HEK293 (cell line): ENCODE measurements around the gene MACROH2A2.

Source experiments
- CTCF ChIA-PET: fragments of 350-600 bp; formaldehyde crosslinking; extraction: SDS; loops from one replicate; lab custom pipeline; 2021; ENCODE audit warnings: antibody characterized with exemption; lab: Yijun Ruan, JAX
- POLR2A ChIA-PET: fragments of 300-600 bp; formaldehyde crosslinking; extraction: SDS; loops from one replicate; lab custom pipeline; 2020; ENCODE audit warnings: antibody characterized with exemption, inconsistent platforms; lab: Yijun Ruan, JAX
- H3K27ac ChIP-seq: fragments of 200-500 bp; sonication (Bioruptor generic); 2 replicates; pipeline ENCODE4 v1.5.1; 2014; ENCODE audit warnings: low read depth, low read length, control low read depth, inconsistent platforms; ENCODE audit errors: extremely low read depth
- H3K36me3 ChIP-seq, 2 experiments: fragments of 200-500 bp in 1 of 2; sonication (Bioruptor generic) in 1 of 2; 1 replicate in 1 of 2; 2 replicates in 1 of 2; pipeline ENCODE4 v1.5.1; 2014 to 2017; ENCODE audit warnings: inconsistent platforms in 2 of 2, low read length in 2 of 2; ENCODE audit not compliant: control insufficient read depth in 2 of 2, insufficient read depth in 1 of 2
- H3K4me1 ChIP-seq: fragments of 200-500 bp; sonication (Bioruptor generic); 2 replicates; pipeline ENCODE4 v1.5.1; 2014; ENCODE audit warnings: mild to moderate bottlenecking, low read length, inconsistent platforms; ENCODE audit not compliant: control insufficient read depth, insufficient read depth
- H3K4me3 ChIP-seq: 2 replicates; pipeline ENCODE4 v1.5.1; 2011; ENCODE audit warnings: low read depth, mild to moderate bottlenecking, control low read depth, low read length, moderate library complexity
- H3K9me3 ChIP-seq: fragments of 200-500 bp; sonication (Bioruptor generic); 2 replicates; pipeline ENCODE4 v1.5.1; 2014; ENCODE audit warnings: low read depth, low read length, inconsistent platforms; ENCODE audit not compliant: control insufficient read depth, insufficient read depth
- KLF1 ChIP-seq: fragments of 450-650 bp; formaldehyde crosslinking; IDR thresholded peaks from 2 replicates; pipeline ENCODE4 v1.5.1; 2016; ENCODE audit warnings: missing biosample characterization, missing genetic modification characterization
- KLF10 ChIP-seq: fragments of 450-650 bp; IDR thresholded peaks from 2 replicates; pipeline ENCODE4 v1.5.1; 2018; ENCODE audit warnings: missing biosample characterization, mild to moderate bottlenecking, missing genetic modification characterization
- KLF9 ChIP-seq: fragments of 450-650 bp; formaldehyde crosslinking; IDR thresholded peaks from 2 replicates; pipeline ENCODE4 v1.5.1; 2016; ENCODE audit warnings: missing biosample characterization, missing genetic modification characterization, low read depth
- PRDM1 ChIP-seq: fragments of 450-650 bp; formaldehyde crosslinking; IDR thresholded peaks from 2 replicates; pipeline ENCODE4; 2016; ENCODE audit warnings: missing biosample characterization, missing genetic modification characterization
- TRIM28 ChIP-seq: IDR thresholded peaks from 2 replicates; pipeline ENCODE4 v1.6.1; 2011; ENCODE audit warnings: low read length, control low read depth, borderline replicate concordance
- ZFP69B ChIP-seq: fragments of 450-650 bp; formaldehyde crosslinking; IDR thresholded peaks from 2 replicates; pipeline ENCODE4 v1.5.1; 2016; ENCODE audit warnings: missing biosample characterization, missing genetic modification characterization
- ZNF155 ChIP-seq: fragments of 450-650 bp; formaldehyde crosslinking; IDR thresholded peaks from 2 replicates; pipeline ENCODE4 v1.5.1; 2016; ENCODE audit warnings: missing biosample characterization, missing genetic modification characterization
- ZNF341 ChIP-seq: fragments of 450-650 bp; formaldehyde crosslinking; IDR thresholded peaks from 2 replicates; pipeline ENCODE4; 2016; ENCODE audit warnings: low read depth, missing biosample characterization, missing genetic modification characterization
- ZNF366 ChIP-seq: fragments of 450-650 bp; formaldehyde crosslinking; conservative IDR thresholded peaks from 2 replicates; pipeline ENCODE4 v1.5.1; 2016; ENCODE audit warnings: missing biosample characterization, missing genetic modification characterization
- ZNF521 ChIP-seq: fragments of 450-650 bp; formaldehyde crosslinking; IDR thresholded peaks from 2 replicates; pipeline ENCODE4 v1.5.1; 2017; ENCODE audit warnings: missing biosample characterization, mild to moderate bottlenecking, missing genetic modification characterization
- ZNF623 ChIP-seq: fragments of 450-650 bp; formaldehyde crosslinking; IDR thresholded peaks from 2 replicates; pipeline ENCODE4 v1.5.1; 2016; ENCODE audit warnings: missing biosample characterization, missing genetic modification characterization
- ZNF654 ChIP-seq: fragments of 450-650 bp; formaldehyde crosslinking; IDR thresholded peaks from 2 replicates; pipeline ENCODE4 v1.5.1; 2016; ENCODE audit warnings: low read depth, missing biosample characterization, missing genetic modification characterization
- ZNF658 ChIP-seq: fragments of 450-650 bp; formaldehyde crosslinking; IDR thresholded peaks from 2 replicates; pipeline ENCODE4; 2016; ENCODE audit warnings: missing biosample characterization, missing genetic modification characterization
- ZNF76 ChIP-seq: fragments of 450-650 bp; formaldehyde crosslinking; IDR thresholded peaks from 2 replicates; pipeline ENCODE4; 2016; ENCODE audit warnings: low read depth, missing biosample characterization, missing genetic modification characterization, borderline replicate concordance
- ZNF791 ChIP-seq: fragments of 450-650 bp; formaldehyde crosslinking; IDR thresholded peaks from 2 replicates; pipeline ENCODE4 v1.5.1; 2016; ENCODE audit warnings: missing biosample characterization, missing genetic modification characterization
- TF ChIP-seq, protein P1 (sequence below): fragments of 450-650 bp; formaldehyde crosslinking; optimal IDR thresholded peaks from 2 replicates; pipeline ENCODE3; 2016; ENCODE audit warnings: missing biosample characterization, mild to moderate bottlenecking, missing genetic modification characterization
- TF ChIP-seq, protein P2 (sequence below): fragments of 450-650 bp; formaldehyde crosslinking; IDR thresholded peaks from 2 replicates; pipeline ENCODE4 v1.5.1; 2017; ENCODE audit warnings: missing biosample characterization, missing genetic modification characterization
- TF ChIP-seq, protein P3 (sequence below): fragments of 450-650 bp; formaldehyde crosslinking; IDR thresholded peaks from 2 replicates; pipeline ENCODE4 v1.5.1; 2016; ENCODE audit warnings: missing biosample characterization, missing genetic modification characterization
- TF ChIP-seq, protein P4 (sequence below): fragments of 450-650 bp; formaldehyde crosslinking; IDR thresholded peaks from 2 replicates; pipeline ENCODE4 v1.5.1; 2016; ENCODE audit warnings: missing biosample characterization, missing genetic modification characterization

The MACROH2A2 gene

DNA sequence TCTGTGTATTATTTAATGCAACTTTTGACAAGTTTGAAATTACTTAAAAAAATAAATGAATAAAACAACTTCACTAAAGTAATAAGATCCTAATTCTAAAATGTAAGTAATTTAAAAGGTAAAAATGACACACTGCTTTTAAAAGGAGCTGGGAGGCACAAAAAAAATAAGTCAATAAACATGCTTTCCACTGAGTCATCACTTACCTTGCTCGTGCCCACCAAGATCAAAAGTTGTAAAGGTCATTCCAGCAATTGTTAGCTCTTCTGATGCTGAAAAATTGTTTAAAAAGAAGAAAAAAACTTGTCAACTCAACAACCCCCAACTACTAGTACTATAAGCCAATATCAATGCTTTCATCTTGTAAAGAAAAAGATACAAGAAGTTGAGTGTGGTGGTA lies 108.2 kb downstream of the MACROH2A2 start:
- Histone ChIP-seq H3K9me3 (no peaks in the 10 kb centered on the region), H3K36me3 (peaks cover 32 to 78% of the 10 kb centered on the region in 2 experiments), H3K4me3 (no peak overlapping the region), H3K27ac (no peak overlapping the region), H3K4me1 (peaks cover 3% of the 10 kb centered on the region; the same call in 1 of the 2 replicates)
- POLR2A ChIA-PET = interaction anchor here (1.0 to 1.7 kb wide), 2 partner anchors 10 to 14 kb away, joined by 4 to 7 read pairs; partner anchors contain the start of genes SAR1A and TYSND1
- CTCF ChIA-PET = interaction anchor here (0.5 to 1.8 kb wide), 3 partner anchors 14 to 893 kb away, joined by 3 to 6 read pairs (median 3); partner anchors contain the start of gene TYSND1
- TF ChIP-seq, protein P1, sequence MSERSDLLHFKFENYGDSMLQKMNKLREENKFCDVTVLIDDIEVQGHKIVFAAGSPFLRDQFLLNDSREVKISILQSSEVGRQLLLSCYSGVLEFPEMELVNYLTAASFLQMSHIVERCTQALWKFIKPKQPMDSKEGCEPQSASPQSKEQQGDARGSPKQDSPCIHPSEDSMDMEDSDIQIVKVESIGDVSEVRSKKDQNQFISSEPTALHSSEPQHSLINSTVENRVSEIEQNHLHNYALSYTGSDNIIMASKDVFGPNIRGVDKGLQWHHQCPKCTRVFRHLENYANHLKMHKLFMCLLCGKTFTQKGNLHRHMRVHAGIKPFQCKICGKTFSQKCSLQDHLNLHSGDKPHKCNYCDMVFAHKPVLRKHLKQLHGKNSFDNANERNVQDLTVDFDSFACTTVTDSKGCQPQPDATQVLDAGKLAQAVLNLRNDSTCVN = no peak
- TF ChIP-seq, protein P2, sequence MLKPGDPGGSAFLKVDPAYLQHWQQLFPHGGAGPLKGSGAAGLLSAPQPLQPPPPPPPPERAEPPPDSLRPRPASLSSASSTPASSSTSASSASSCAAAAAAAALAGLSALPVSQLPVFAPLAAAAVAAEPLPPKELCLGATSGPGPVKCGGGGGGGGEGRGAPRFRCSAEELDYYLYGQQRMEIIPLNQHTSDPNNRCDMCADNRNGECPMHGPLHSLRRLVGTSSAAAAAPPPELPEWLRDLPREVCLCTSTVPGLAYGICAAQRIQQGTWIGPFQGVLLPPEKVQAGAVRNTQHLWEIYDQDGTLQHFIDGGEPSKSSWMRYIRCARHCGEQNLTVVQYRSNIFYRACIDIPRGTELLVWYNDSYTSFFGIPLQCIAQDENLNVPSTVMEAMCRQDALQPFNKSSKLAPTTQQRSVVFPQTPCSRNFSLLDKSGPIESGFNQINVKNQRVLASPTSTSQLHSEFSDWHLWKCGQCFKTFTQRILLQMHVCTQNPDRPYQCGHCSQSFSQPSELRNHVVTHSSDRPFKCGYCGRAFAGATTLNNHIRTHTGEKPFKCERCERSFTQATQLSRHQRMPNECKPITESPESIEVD = no peak
- TF ChIP-seq ZNF654 (tag by site-specific recombination) = no peak
- TF ChIP-seq ZNF791 (tag by site-specific recombination) = no peak
- no peak for TF ChIP-seq KLF10
- TF ChIP-seq ZNF341 = no peak
- TF ChIP-seq ZNF623 (tag by site-specific recombination) = no peak
- no peak for TF ChIP-seq ZNF658 (tag by site-specific recombination)
- no peak for TF ChIP-seq KLF9 (tag by site-specific recombination)
- no peak for TF ChIP-seq ZFP69B (tag by site-specific recombination)
- TF ChIP-seq ZNF366 = no peak
- TF ChIP-seq, protein P3, sequence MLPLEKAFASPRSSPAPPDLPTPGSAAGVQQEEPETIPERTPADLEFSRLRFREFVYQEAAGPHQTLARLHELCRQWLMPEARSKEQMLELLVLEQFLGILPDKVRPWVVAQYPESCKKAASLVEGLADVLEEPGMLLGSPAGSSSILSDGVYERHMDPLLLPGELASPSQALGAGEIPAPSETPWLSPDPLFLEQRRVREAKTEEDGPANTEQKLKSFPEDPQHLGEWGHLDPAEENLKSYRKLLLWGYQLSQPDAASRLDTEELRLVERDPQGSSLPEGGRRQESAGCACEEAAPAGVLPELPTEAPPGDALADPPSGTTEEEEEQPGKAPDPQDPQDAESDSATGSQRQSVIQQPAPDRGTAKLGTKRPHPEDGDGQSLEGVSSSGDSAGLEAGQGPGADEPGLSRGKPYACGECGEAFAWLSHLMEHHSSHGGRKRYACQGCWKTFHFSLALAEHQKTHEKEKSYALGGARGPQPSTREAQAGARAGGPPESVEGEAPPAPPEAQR (tag by site-specific recombination) = no peak
- no peak for TF ChIP-seq ZNF155 (tag by site-specific recombination)
- no peak for TF ChIP-seq KLF1 (tag by site-specific recombination)
- no peak for TF ChIP-seq PRDM1
- TF ChIP-seq, protein P4, sequence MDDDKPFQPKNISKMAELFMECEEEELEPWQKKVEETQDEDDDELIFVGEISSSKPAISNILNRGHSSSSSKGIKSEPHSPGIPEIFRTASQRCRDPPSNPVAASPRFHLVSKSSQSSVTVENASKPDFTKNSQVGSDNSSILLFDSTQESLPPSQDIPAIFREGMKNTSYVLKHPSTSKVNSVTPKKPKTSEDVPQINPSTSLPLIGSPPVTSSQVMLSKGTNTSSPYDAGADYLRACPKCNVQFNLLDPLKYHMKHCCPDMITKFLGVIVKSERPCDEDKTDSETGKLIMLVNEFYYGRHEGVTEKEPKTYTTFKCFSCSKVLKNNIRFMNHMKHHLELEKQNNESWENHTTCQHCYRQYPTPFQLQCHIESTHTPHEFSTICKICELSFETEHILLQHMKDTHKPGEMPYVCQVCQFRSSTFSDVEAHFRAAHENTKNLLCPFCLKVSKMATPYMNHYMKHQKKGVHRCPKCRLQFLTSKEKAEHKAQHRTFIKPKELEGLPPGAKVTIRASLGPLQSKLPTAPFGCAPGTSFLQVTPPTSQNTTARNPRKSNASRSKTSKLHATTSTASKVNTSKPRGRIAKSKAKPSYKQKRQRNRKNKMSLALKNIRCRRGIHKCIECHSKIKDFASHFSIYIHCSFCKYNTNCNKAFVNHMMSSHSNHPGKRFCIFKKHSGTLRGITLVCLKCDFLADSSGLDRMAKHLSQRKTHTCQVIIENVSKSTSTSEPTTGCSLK (tag by site-specific recombination) = no peak
- no peak for TF ChIP-seq TRIM28
- TF ChIP-seq ZNF521 (tag by site-specific recombination) = no peak
- TF ChIP-seq ZNF76 (tag by site-specific recombination) = no peak
